Measurements from ENCODE around the gene ZNF879. TPM values are rescaled to one million over a fixed set of nuclear protein-coding genes. Genes with fewer than 3 reads are reported as not detected.
A peak's percentile ranks its signal among the peaks of the same experiment; 100 is the strongest.

ZNF879 gene
- total and polyA plus RNA-seq, 5 donors from 2014 or later: 1.7 to 4.3 (median 2.9) TPM

DNA sequence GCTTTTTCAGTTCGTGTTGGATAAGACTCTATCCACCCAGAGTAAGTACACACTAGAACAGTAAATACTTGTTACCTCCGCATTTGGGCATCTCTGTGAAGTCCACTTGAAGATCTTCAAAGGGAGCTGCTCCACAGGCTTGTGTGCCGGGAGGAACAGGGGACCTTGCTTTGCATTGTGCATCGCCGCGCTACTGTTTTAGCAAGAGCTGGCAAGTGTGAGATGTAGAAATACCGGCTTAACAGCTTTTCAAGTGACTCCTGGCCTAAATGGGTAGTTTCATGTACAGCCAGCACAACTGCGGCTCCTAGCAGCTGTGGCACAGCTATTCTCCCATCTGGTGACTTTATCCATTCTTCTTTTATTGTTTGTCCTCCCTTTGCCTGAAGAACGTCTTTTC lies 28.2 kb downstream of the ZNF879 start:
- H3K9me3 Mint-ChIP-seq: peaks cover 0 to 18% (median 9%) of the 10 kb centered on the region in 7 donors
- Histone ChIP-seq H3K9me3 (ENCODE audit: control insufficient read depth in 2 of 2, low read length in 2 of 2) (peaks cover 2 to 15% of the 10 kb centered on the region in 2 experiments), H3K4me1 (ENCODE audit: control insufficient read depth, insufficient read depth, low read length, poor library complexity, severe bottlenecking) (no peaks in the 10 kb centered on the region), H3K27me3 (ENCODE audit: control insufficient read depth, insufficient read depth, low read length) (no peaks in the 10 kb centered on the region), H3K36me3 (ENCODE audit: control insufficient read depth, insufficient read depth, low read length) (no peaks in the 10 kb centered on the region), H3K27ac (ENCODE audit: insufficient read depth, low read length, poor library complexity, severe bottlenecking) (no peak overlapping the region), H3K4me3 (ENCODE audit: low read depth, low read length) (no peak overlapping the region)
- H3K27me3 Mint-ChIP-seq: no peaks in the 10 kb centered on the region
- ATAC-seq (ENCODE audit: low read depth in 2 of 2): no peak
- H3K4me1 Mint-ChIP-seq: peaks cover 0 to 4% (median 0%) of the 10 kb centered on the region in 4 donors
- H3K4me3 Mint-ChIP-seq: no peak overlapping the region
- no peaks in the 10 kb centered on the region for H3K36me3 Mint-ChIP-seq
- no peak for DNase-seq
- H3K27ac Mint-ChIP-seq: no peak overlapping the region

DNA sequence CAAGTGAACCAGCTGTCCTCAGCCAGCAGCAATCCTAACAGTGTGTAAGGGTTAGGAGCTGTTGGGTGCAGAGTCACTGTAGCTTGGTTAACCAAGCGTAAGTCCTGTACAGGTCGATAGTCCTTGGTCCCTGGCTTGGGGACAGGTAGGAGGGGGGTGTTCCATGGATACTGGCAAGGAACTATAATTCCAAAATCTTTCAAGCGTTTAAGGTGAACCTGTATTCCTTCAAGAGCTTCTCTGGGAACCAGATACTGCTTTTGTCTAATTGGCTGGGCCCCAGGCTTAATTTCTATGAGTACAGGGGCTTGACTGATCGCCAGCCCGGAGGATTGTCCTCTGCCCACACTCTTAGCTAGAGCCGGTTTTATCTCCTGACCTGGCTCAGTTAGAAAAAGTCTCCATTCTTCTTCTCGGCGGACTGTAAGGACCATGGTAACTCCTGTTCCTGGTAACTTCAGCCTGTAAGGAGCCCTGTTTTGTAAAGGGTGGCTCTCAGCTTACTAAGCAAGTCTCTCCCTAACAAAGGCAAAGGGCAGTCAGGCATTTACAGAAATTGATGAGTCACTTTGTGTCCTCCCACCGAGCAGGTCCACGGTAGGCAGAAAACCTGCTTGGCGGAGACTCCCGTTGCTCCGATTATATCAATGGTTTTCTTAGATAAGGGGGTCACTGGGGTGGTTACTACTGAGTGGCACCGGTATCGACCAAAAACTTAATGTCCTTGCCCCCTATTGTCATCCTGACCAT lies 30.6 kb downstream of the ZNF879 start:
- H3K4me1 Mint-ChIP-seq: peaks cover 0 to under 1% (median 0%) of the 10 kb centered on the region in 4 donors
- no peak overlapping the region for H3K4me3 Mint-ChIP-seq
- peaks cover 0 to 5% (median 3%) of the 10 kb centered on the region in 7 donors for H3K9me3 Mint-ChIP-seq
- no peaks in the 10 kb centered on the region for H3K36me3 Mint-ChIP-seq
- Histone ChIP-seq H3K9me3 (ENCODE audit: control insufficient read depth in 2 of 2, low read length in 2 of 2) (no peaks in the 10 kb centered on the region), H3K4me1 (ENCODE audit: control insufficient read depth, insufficient read depth, low read length, poor library complexity, severe bottlenecking) (no peaks in the 10 kb centered on the region), H3K36me3 (ENCODE audit: control insufficient read depth, insufficient read depth, low read length) (no peaks in the 10 kb centered on the region), H3K27me3 (ENCODE audit: control insufficient read depth, insufficient read depth, low read length) (no peaks in the 10 kb centered on the region), H3K4me3 (ENCODE audit: low read depth, low read length) (no peak overlapping the region), H3K27ac (ENCODE audit: insufficient read depth, low read length, poor library complexity, severe bottlenecking) (no peak overlapping the region)
- ATAC-seq (ENCODE audit: low read depth in 2 of 2) (no peak), DNase-seq (no peak)
- H3K27me3 Mint-ChIP-seq: no peaks in the 10 kb centered on the region
- no peak overlapping the region for H3K27ac Mint-ChIP-seq

DNA sequence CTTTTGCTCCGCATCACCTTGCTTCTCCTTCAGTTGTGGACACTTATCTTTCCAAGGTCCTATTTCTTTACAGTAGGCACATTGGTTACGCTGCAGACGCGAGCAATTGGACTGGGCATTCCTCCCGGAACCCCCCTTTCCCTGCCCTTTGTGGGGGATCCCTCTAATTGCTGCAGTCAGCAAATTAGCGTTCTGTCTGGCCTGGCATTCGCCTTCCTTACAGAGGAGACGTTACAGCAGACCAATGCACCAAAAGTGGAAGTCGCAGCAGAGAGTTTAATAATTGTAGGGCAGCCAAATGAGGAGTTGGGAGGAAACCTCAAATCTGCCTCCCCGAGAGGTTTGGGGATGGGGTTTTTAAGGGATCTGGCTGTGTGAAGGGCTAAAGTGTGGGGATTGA lies 31.3 kb downstream of the ZNF879 start:
- Mint-ChIP-seq H3K27ac (no peak overlapping the region), H3K4me1 (peaks cover 3 to 7% (median 5%) of the 10 kb centered on the region in 4 donors), H3K4me3 (no peak overlapping the region), H3K36me3 (no peaks in the 10 kb centered on the region), H3K9me3 (peaks cover 0 to 5% (median 2%) of the 10 kb centered on the region in 7 donors), H3K27me3 (no peaks in the 10 kb centered on the region)
- ATAC-seq (ENCODE audit: low read depth in 2 of 2) (no peak), DNase-seq (no peak)
- Histone ChIP-seq H3K36me3 (ENCODE audit: control insufficient read depth, insufficient read depth, low read length) (no peaks in the 10 kb centered on the region), H3K4me3 (ENCODE audit: low read depth, low read length) (no peak overlapping the region), H3K27me3 (ENCODE audit: control insufficient read depth, insufficient read depth, low read length) (no peaks in the 10 kb centered on the region), H3K9me3 (ENCODE audit: control insufficient read depth in 2 of 2, low read length in 2 of 2) (no peaks in the 10 kb centered on the region), H3K27ac (ENCODE audit: insufficient read depth, low read length, poor library complexity, severe bottlenecking) (no peak overlapping the region), H3K4me1 (ENCODE audit: control insufficient read depth, insufficient read depth, low read length, poor library complexity, severe bottlenecking) (peaks cover 4% of the 10 kb centered on the region)

- H3K9me3 ChIP-seq (ENCODE audit: control insufficient read depth in 2 of 2, low read length in 2 of 2): no peaks in the 10 kb centered on the region
- no peaks in the 10 kb centered on the region for H3K27me3 Mint-ChIP-seq
- DNase-seq (no peak), ATAC-seq (ENCODE audit: low read depth in 2 of 2) (no peak)
- no peak overlapping the region for H3K4me3 Mint-ChIP-seq
- H3K4me1 ChIP-seq (ENCODE audit: control insufficient read depth, insufficient read depth, low read length, poor library complexity, severe bottlenecking): peaks cover 7% of the 10 kb centered on the region
- no peak overlapping the region for H3K27ac ChIP-seq (ENCODE audit: insufficient read depth, low read length, poor library complexity, severe bottlenecking)
- H3K27ac Mint-ChIP-seq: peak overlapping the region in 1 of 3 donors; percentile 38
- no peaks in the 10 kb centered on the region for H3K36me3 Mint-ChIP-seq
- H3K27me3 ChIP-seq (ENCODE audit: control insufficient read depth, insufficient read depth, low read length): no peaks in the 10 kb centered on the region
- no peaks in the 10 kb centered on the region for H3K36me3 ChIP-seq (ENCODE audit: control insufficient read depth, insufficient read depth, low read length)
- H3K4me1 Mint-ChIP-seq: peaks cover 3 to 9% (median 7%) of the 10 kb centered on the region in 4 donors
- no peak overlapping the region for H3K4me3 ChIP-seq (ENCODE audit: low read depth, low read length)
- peaks cover 0 to 5% (median 2%) of the 10 kb centered on the region in 7 donors for H3K9me3 Mint-ChIP-seq
Measured at GRCh38 chr5:179055436-179055835, 31.8 kb downstream of the ZNF879 start.

DNA sequence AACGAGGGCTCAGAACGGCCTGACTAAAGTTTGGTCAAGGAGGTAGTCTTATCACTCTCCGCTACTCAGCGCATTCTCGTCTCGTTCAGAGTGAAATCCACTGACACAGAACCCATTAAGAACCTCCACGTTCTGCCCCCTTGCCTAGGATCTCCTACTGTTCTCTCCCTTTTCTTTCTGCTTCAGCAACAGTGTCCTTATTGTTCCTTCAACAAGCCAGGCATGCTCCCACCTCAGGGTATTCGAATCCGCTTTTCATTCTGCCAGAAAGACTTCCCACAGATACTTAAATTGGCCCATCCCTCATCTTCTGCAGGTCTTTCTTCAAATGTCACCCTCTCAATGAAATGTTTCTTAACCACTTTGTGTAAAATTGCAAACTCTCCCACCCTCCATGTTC lies 32.2 kb downstream of the ZNF879 start:
- DNase-seq (no peak), ATAC-seq (ENCODE audit: low read depth in 2 of 2) (no peak)
- Histone ChIP-seq H3K4me3 (ENCODE audit: low read depth, low read length) (no peak overlapping the region), H3K9me3 (ENCODE audit: control insufficient read depth in 2 of 2, low read length in 2 of 2) (no peaks in the 10 kb centered on the region), H3K36me3 (ENCODE audit: control insufficient read depth, insufficient read depth, low read length) (no peaks in the 10 kb centered on the region), H3K27me3 (ENCODE audit: control insufficient read depth, insufficient read depth, low read length) (no peaks in the 10 kb centered on the region), H3K27ac (ENCODE audit: insufficient read depth, low read length, poor library complexity, severe bottlenecking) (no peak overlapping the region), H3K4me1 (ENCODE audit: control insufficient read depth, insufficient read depth, low read length, poor library complexity, severe bottlenecking) (peaks cover 11% of the 10 kb centered on the region)
- Mint-ChIP-seq H3K9me3 (peaks cover 0 to 5% (median 2%) of the 10 kb centered on the region in 7 donors), H3K4me1 (peaks cover 3 to 13% (median 7%) of the 10 kb centered on the region in 4 donors), H3K27ac (no peak overlapping the region), H3K4me3 (no peak overlapping the region), H3K27me3 (no peaks in the 10 kb centered on the region), H3K36me3 (no peaks in the 10 kb centered on the region)

DNA sequence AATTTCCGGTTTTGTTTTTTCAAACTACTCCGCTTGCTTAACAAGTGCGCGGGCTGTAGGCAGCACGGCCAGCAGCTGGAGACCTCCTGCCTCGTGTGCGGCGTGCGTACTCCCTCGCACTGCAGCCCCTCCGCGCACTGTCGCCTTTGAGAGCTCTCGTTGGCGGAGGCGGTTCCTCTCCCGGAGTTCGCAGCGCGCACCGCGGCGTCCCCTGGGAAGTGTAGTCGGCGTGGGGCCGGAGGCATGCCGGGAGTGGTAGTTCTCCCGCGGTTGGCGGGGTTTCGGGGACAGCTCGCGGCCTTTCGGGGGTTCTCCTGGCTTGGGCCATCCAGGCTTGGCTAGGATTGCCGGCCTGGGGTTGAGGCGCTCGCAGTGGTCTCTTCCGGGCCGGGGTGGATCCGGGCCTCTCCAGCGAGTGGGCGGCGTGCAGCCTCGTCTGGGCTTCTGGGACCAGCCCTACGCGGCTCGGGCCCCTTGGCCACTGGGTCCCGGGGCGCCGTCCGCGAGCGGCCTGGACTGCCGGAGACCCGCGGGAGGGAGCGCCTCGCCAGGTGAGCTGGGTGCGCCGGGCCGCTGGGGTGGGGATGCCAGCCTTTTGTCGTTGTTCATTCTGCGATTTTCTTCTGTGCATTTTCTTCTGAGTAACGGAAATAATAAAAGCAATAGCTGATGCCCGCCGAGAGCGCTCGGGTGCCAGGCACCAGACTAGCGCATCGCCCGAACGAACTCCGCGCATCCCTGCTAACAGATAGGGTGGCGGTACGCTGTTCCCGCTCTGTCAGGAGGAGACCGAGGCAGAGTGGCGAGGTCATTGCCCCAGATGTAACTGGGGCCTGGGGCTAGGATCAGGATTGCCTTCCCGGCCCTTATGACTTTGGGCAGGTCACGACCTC lies 36.8 kb downstream of the ZNF879 start, which contains the start of gene ZNF354C:
Gene ZNF354C (plus strand): TSS at position 258 of the 893 bp plus-strand sequence. CDS start 1,696 bp downstream, outside the sequence.
- Mint-ChIP-seq H3K9me3 (peaks cover 0 to 16% (median 7%) of the 10 kb centered on the region in 7 donors), H3K27ac (peak within 1 kb of the TSS; percentile 93 to 94 (median 94)), H3K4me3 (peak within 1 kb of the TSS; percentile 93 to 97 (median 96)), H3K4me1 (peaks cover 11 to 40% (median 18%) of the 10 kb centered on the region in 4 donors), H3K27me3 (no peaks in the 10 kb centered on the region), H3K36me3 (peaks cover 24% of the 10 kb centered on the region)
- Histone ChIP-seq H3K4me1 (ENCODE audit: control insufficient read depth, insufficient read depth, low read length, poor library complexity, severe bottlenecking) (peaks cover 21% of the 10 kb centered on the region), H3K27ac (ENCODE audit: insufficient read depth, low read length, poor library complexity, severe bottlenecking) (peak within 1 kb of the TSS; percentile 72), H3K27me3 (ENCODE audit: control insufficient read depth, insufficient read depth, low read length) (no peaks in the 10 kb centered on the region), H3K9me3 (ENCODE audit: control insufficient read depth in 2 of 2, low read length in 2 of 2) (peaks cover 0 to 5% of the 10 kb centered on the region in 2 experiments), H3K4me3 (ENCODE audit: low read depth, low read length) (peak within 1 kb of the TSS; percentile 82), H3K36me3 (ENCODE audit: control insufficient read depth, insufficient read depth, low read length) (peaks cover 13% of the 10 kb centered on the region)
- DNase-seq (peak; percentile 77 to 90 (median 85)), ATAC-seq (ENCODE audit: low read depth in 2 of 2) (peak; percentile 97 to 98)

GRCh38 chr5:179061025-179061424 lies 37.4 kb downstream of the ZNF879 start:
- H3K36me3 Mint-ChIP-seq: peaks cover 31% of the 10 kb centered on the region

More at GRCh38 chr5:179061025-179061424, 37.4 kb downstream of the ZNF879 start:
- ATAC-seq (ENCODE audit: low read depth in 2 of 2): no peak
- peak overlapping the region in 2 of 3 donors; percentile 93 to 94 for H3K27ac Mint-ChIP-seq
- H3K27me3 Mint-ChIP-seq: no peaks in the 10 kb centered on the region
- peaks cover 0 to 20% (median 8%) of the 10 kb centered on the region in 7 donors for H3K9me3 Mint-ChIP-seq
- peaks cover 19% of the 10 kb centered on the region for H3K36me3 ChIP-seq (ENCODE audit: control insufficient read depth, insufficient read depth, low read length)
- peaks cover 4 to 11% of the 10 kb centered on the region in 2 experiments for H3K9me3 ChIP-seq (ENCODE audit: control insufficient read depth in 2 of 2, low read length in 2 of 2)
- DNase-seq: no peak
- H3K27me3 ChIP-seq (ENCODE audit: control insufficient read depth, insufficient read depth, low read length): no peaks in the 10 kb centered on the region
- peak overlapping the region; percentile 59 for H3K4me3 ChIP-seq (ENCODE audit: low read depth, low read length)
- H3K4me1 Mint-ChIP-seq: peaks cover 11 to 40% (median 18%) of the 10 kb centered on the region in 4 donors
- H3K4me1 ChIP-seq (ENCODE audit: control insufficient read depth, insufficient read depth, low read length, poor library complexity, severe bottlenecking): peaks cover 21% of the 10 kb centered on the region
- peak overlapping the region; percentile 93 to 97 (median 96) for H3K4me3 Mint-ChIP-seq
- H3K27ac ChIP-seq (ENCODE audit: insufficient read depth, low read length, poor library complexity, severe bottlenecking): no peak overlapping the region
